Astrocyte (in vitro differentiated cells and primary cell): Measurements from ENCODE around the gene STAC2.

Source experiments
- CTCF ChIP-seq: IDR thresholded peaks from 2 replicates; pipeline ENCODE4 v1.5.1; 2011; ENCODE audit warnings: low read depth, mild to moderate bottlenecking, inconsistent platforms, low read length, moderate library complexity; ENCODE audit not compliant: insufficient read depth
- EZH2 ChIP-seq: IDR thresholded peaks from 2 replicates; pipeline ENCODE4 v1.6.1; 2012; ENCODE audit warnings: mild to moderate bottlenecking, low read length, inconsistent platforms; ENCODE audit not compliant: insufficient read depth

GRCh38 chr17:39165178-39165840 is 60.4 kb downstream of the STAC2 start:
- TF ChIP-seq CTCF, result no peak
- peak; percentile 83 for TF ChIP-seq EZH2
